SK-N-SH treated with all-trans-retinoic acid at 6 μM for 48 hours (cell line): ENCODE results near the gene BMP10.

Experiments
- ATAC-seq: fragments of 200-7000 bp; cut with Tn5 transposase; 3 replicates; pipeline ENCODE4 v1.9.1; 2020; ENCODE audit warnings: mild to moderate bottlenecking, moderate library complexity
- ARNTL ChIP-seq: fragments of 450-650 bp; formaldehyde crosslinking; IDR thresholded peaks from 2 replicates; pipeline ENCODE4 v1.5.0; 2020; ENCODE audit warnings: low read depth, mild to moderate bottlenecking, moderate library complexity, borderline replicate concordance
- BACH2 ChIP-seq: fragments of 250-450 bp; sonication (Bioruptor Pico); IDR thresholded peaks from 2 replicates; pipeline ENCODE4 v1.9.0; 2021; ENCODE audit warnings: mild to moderate bottlenecking, borderline replicate concordance
- CSDC2 ChIP-seq: fragments of 250-450 bp; sonication (Bioruptor Pico); IDR thresholded peaks from 2 replicates; pipeline ENCODE4 v1.5.0; 2020; ENCODE audit warnings: mild to moderate bottlenecking, moderate library complexity
- CSRNP3 ChIP-seq: fragments of 250-450 bp; sonication (Bioruptor Pico); IDR thresholded peaks from 2 replicates; pipeline ENCODE4 v1.5.1; 2021; ENCODE audit warnings: mild to moderate bottlenecking, moderate library complexity
- ESRRG ChIP-seq: fragments of 250-450 bp; sonication (Bioruptor Pico); IDR thresholded peaks from 2 replicates; pipeline ENCODE4 v1.6.1; 2021; ENCODE audit warnings: mild to moderate bottlenecking
- GLIS3 ChIP-seq: fragments of 250-450 bp; sonication (Bioruptor Pico); IDR thresholded peaks from 2 replicates; pipeline ENCODE4 v1.5.0; 2020; ENCODE audit warnings: mild to moderate bottlenecking, moderate library complexity
- ISL1 ChIP-seq: fragments of 250-450 bp; sonication (Bioruptor Pico); IDR thresholded peaks from 2 replicates; pipeline ENCODE4 v2.1.2; 2022; ENCODE audit warnings: mild to moderate bottlenecking, moderate library complexity
- OSR1 ChIP-seq: fragments of 250-450 bp; sonication (Bioruptor Pico); IDR thresholded peaks from 2 replicates; pipeline ENCODE4 v1.8.0; 2022; ENCODE audit warnings: moderate library complexity, mild to moderate bottlenecking, inconsistent platforms
- PATZ1 ChIP-seq: fragments of 250-450 bp; sonication (Bioruptor Pico); IDR thresholded peaks from 2 replicates; pipeline ENCODE4 v1.8.0; 2020; ENCODE audit warnings: mild to moderate bottlenecking, moderate library complexity, borderline replicate concordance
- PPARA ChIP-seq: fragments of 250-450 bp; sonication (Bioruptor Pico); IDR thresholded peaks from 2 replicates; pipeline ENCODE4 v1.5.0; 2020; ENCODE audit warnings: mild to moderate bottlenecking, borderline replicate concordance
- RARB ChIP-seq: fragments of 250-450 bp; sonication (Bioruptor Pico); IDR thresholded peaks from 2 replicates; pipeline ENCODE4 v1.8.0; 2021; ENCODE audit warnings: mild to moderate bottlenecking, moderate library complexity
- SNAI2 ChIP-seq: fragments of 250-450 bp; sonication (Bioruptor Pico); IDR thresholded peaks from 2 replicates; pipeline ENCODE4 v1.5.0; 2020; ENCODE audit warnings: mild to moderate bottlenecking, moderate library complexity
- TCF4 ChIP-seq: fragments of 250-450 bp; sonication (Bioruptor Pico); IDR thresholded peaks from 2 replicates; pipeline ENCODE4 v1.8.0; 2021; ENCODE audit warnings: mild to moderate bottlenecking, moderate library complexity, borderline replicate concordance
- TSHZ2 ChIP-seq: fragments of 250-450 bp; sonication (Bioruptor Pico); IDR thresholded peaks from 2 replicates; pipeline ENCODE4 v1.5.0; 2020; ENCODE audit warnings: mild to moderate bottlenecking, moderate library complexity
- ZC3H10 ChIP-seq: fragments of 250-450 bp; sonication (Bioruptor Pico); IDR thresholded peaks from 2 replicates; pipeline ENCODE4 v1.5.1; 2021; ENCODE audit warnings: mild to moderate bottlenecking, moderate library complexity
- ZFP3 ChIP-seq: fragments of 250-450 bp; sonication (Bioruptor Pico); IDR thresholded peaks from 2 replicates; pipeline ENCODE4 v1.5.0; 2020; ENCODE audit warnings: mild to moderate bottlenecking, moderate library complexity
- ZFP30 ChIP-seq: fragments of 450-650 bp; formaldehyde crosslinking; IDR thresholded peaks from 2 replicates; pipeline ENCODE4 v1.5.0; 2022; ENCODE audit warnings: mild to moderate bottlenecking, moderate library complexity
- ZNF565 ChIP-seq: fragments of 450-650 bp; formaldehyde crosslinking; conservative IDR thresholded peaks from 2 replicates; pipeline ENCODE4 v1.5.0; 2020; ENCODE audit warnings: low read depth, mild to moderate bottlenecking, moderate library complexity
- ZNF70 ChIP-seq: fragments of 450-650 bp; formaldehyde crosslinking; IDR thresholded peaks from 2 replicates; pipeline ENCODE4 v1.5.0; 2020; ENCODE audit warnings: mild to moderate bottlenecking, moderate library complexity
- TF ChIP-seq, protein P1 (sequence below): fragments of 250-450 bp; sonication (Bioruptor Pico); IDR thresholded peaks from 2 replicates; pipeline ENCODE4 v1.8.0; 2021; ENCODE audit warnings: low read depth, mild to moderate bottlenecking, moderate library complexity, borderline replicate concordance
- TF ChIP-seq, protein P2 (sequence below): fragments of 250-450 bp; sonication (Bioruptor Pico); IDR thresholded peaks from 2 replicates; pipeline ENCODE4 v1.5.1; 2020; ENCODE audit warnings: low read depth, mild to moderate bottlenecking, moderate library complexity

Gene BMP10

DNA sequence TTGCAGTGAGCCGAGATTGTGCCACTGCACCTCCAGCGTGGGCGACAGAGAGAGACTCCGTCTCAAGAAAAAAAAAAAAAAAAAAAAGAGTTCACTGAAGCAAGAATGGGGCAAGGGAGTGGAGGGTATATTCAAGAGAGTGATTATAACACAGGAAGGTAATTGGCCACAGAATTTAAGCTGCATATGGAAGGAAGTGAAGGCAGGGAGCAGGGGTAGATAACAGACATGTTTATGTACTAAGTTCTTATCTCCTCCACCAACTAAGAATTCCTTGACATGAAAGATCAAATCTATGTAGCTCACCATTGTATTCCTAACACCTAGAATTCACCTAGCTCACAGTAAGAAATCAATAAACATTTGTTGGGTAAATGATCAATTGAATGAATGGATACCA, 44.2 kb upstream of the BMP10 start (continued):
- TF ChIP-seq, protein P1, sequence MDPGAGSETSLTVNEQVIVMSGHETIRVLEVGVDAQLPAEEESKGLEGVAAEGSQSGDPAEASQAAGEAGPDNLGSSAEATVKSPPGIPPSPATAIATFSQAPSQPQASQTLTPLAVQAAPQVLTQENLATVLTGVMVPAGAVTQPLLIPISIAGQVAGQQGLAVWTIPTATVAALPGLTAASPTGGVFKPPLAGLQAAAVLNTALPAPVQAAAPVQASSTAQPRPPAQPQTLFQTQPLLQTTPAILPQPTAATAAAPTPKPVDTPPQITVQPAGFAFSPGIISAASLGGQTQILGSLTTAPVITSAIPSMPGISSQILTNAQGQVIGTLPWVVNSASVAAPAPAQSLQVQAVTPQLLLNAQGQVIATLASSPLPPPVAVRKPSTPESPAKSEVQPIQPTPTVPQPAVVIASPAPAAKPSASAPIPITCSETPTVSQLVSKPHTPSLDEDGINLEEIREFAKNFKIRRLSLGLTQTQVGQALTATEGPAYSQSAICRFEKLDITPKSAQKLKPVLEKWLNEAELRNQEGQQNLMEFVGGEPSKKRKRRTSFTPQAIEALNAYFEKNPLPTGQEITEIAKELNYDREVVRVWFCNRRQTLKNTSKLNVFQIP (CRISPR knock-in tag) = no peak
- TF ChIP-seq PPARA (CRISPR knock-in tag) = no peak
- TF ChIP-seq, all 23 proteins: peak for 0

DNA sequence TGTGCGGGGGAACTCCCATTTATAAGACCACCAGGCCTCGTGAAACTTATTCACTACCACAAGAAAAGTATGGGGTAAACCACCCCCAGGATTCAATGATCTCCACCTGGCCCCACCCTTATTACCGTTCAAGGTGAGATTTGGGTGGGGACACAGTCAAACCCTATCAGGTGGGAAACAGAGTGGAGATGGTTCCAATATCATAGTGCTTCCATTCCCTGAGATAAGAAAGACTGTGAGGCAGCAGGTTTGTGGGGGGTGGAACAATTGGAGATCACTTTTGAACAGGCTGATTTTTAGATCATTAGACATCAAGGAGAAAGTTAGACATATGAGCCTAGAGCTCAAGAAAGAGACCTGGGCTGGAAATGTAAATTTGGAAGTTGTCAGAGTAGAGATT, 42.2 kb upstream of the BMP10 start:
- ATAC-seq = no peak
- TF ChIP-seq CSDC2 (CRISPR knock-in tag) (no peak), BACH2 (CRISPR knock-in tag) (no peak), ARNTL (CRISPR knock-in tag) (no peak), SNAI2 (no peak), ISL1 (no peak), ESRRG (no peak), PATZ1 (CRISPR knock-in tag) (no peak), ZNF565 (CRISPR knock-in tag) (no peak), PPARA (CRISPR knock-in tag) (no peak), TSHZ2 (CRISPR knock-in tag) (no peak), ZNF70 (no peak), RARB (CRISPR knock-in tag) (no peak), ZFP30 (CRISPR knock-in tag) (no peak), OSR1 (CRISPR knock-in tag) (no peak), ZFP3 (CRISPR knock-in tag) (no peak)
- TF ChIP-seq, protein P1 (CRISPR knock-in tag) = no peak
- TF ChIP-seq, protein P2, sequence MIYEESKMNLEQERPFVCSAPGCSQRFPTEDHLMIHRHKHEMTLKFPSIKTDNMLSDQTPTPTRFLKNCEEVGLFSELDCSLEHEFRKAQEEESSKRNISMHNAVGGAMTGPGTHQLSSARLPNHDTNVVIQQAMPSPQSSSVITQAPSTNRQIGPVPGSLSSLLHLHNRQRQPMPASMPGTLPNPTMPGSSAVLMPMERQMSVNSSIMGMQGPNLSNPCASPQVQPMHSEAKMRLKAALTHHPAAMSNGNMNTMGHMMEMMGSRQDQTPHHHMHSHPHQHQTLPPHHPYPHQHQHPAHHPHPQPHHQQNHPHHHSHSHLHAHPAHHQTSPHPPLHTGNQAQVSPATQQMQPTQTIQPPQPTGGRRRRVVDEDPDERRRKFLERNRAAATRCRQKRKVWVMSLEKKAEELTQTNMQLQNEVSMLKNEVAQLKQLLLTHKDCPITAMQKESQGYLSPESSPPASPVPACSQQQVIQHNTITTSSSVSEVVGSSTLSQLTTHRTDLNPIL (CRISPR knock-in tag) = no peak

- ATAC-seq = no peak
- TF ChIP-seq ARNTL (CRISPR knock-in tag) (no peak), GLIS3 (no peak), ISL1 (no peak), OSR1 (CRISPR knock-in tag) (no peak), CSRNP3 (CRISPR knock-in tag) (no peak), PATZ1 (CRISPR knock-in tag) (no peak), ZC3H10 (CRISPR knock-in tag) (no peak), TSHZ2 (CRISPR knock-in tag) (no peak), BACH2 (CRISPR knock-in tag) (no peak), ESRRG (no peak), ZNF70 (no peak), CSDC2 (CRISPR knock-in tag) (no peak), TCF4 (CRISPR knock-in tag) (no peak), ZFP3 (CRISPR knock-in tag) (no peak)
Measured at GRCh38 chr2:68912732-68913131, 41.5 kb upstream of the BMP10 start.
